Esophagus squamous epithelium (tissue), 4 donors: ENCODE results near the gene PUS10.

Experiments
- CTCF ChIP-seq, 6 experiments: fragments of 450-650 bp in 4 of 6; fragments of 200-600 bp in 2 of 6; sonication (generic) in 2 of 6; IDR thresholded peaks; one replicate each; pipeline ENCODE4 v1.5.1; 2016 to 2019; ENCODE audit warnings: antibody characterized with exemption in 6 of 6, mild to moderate bottlenecking in 4 of 6, moderate library complexity in 4 of 6
- POLR2A ChIP-seq, 4 donors: fragments of 450-650 bp; IDR thresholded peaks; one replicate each; pipeline ENCODE4 v1.6.1; 2017; ENCODE audit warnings: antibody characterized with exemption in 4 of 4, mild to moderate bottlenecking in 4 of 4, moderate library complexity in 3 of 4

- TF ChIP-seq CTCF (IDR thresholded peaks at IDR 0.05) = no peak
- TF ChIP-seq POLR2A (IDR thresholded peaks at IDR 0.05) = no peak
Measured at GRCh38 chr2:60899230-60899891, 118.7 kb downstream of the PUS10 start.
